Ovary (tissue), 3 donors: ENCODE results near the gene SUMF1.

Experiments
- CTCF ChIP-seq, 3 donors: fragments of 450-650 bp in 2 of 3; fragments of 200-600 bp in 1 of 3; IDR thresholded peaks; one replicate each; pipeline versions ENCODE4 v1.5.1 to v1.8.0; 2016 to 2022; ENCODE audit warnings: antibody characterized with exemption in 3 of 3, mild to moderate bottlenecking in 1 of 3
- POLR2A ChIP-seq: fragments of 450-650 bp; IDR thresholded peaks from one replicate; pipeline ENCODE4 v1.6.1; 2017; ENCODE audit warnings: antibody characterized with exemption, mild to moderate bottlenecking, moderate library complexity
- donor health status: DM: no; HTN: no; CAD: no.

- TF ChIP-seq CTCF (IDR thresholded peaks at IDR 0.05) (no peak), POLR2A (no peak)
Measured at GRCh38 chr3:4491855-4492207, 24.8 kb upstream of the SUMF1 start.
